CD14-positive monocyte (primary cell): ENCODE data around the gene PLSCR4. TPM values are rescaled to one million over a fixed set of nuclear protein-coding genes. Genes with fewer than 3 reads are reported as not detected.

Experiments
- DNase-seq, 3 donors: peaks; one replicate each; pipeline ENCODE4 v3.0.0-alpha.2; 2011 to 2022
- H2AFZ ChIP-seq: 2 replicates; pipeline ENCODE4 v1.6.0; 2012; ENCODE audit warnings: mild to moderate bottlenecking, low read depth, low read length, inconsistent platforms; ENCODE audit not compliant: insufficient read depth, poor library complexity, severe bottlenecking
- H3K27ac ChIP-seq, 2 donors: 1 replicate in 1 of 2; 2 replicates in 1 of 2; pipeline ENCODE4 v1.5.1; 2012 to 2013; ENCODE audit warnings: low read length in 2 of 2, control low read depth in 1 of 2, inconsistent platforms in 1 of 2, low read depth in 1 of 2, mild to moderate bottlenecking in 1 of 2
- H3K27me3 ChIP-seq, 2 donors: one replicate each; pipeline versions ENCODE4 v1.6.0 to v1.6.1; 2011 to 2013; ENCODE audit warnings: low read length in 2 of 2; ENCODE audit not compliant: control insufficient read depth in 2 of 2, insufficient read depth in 2 of 2
- H3K36me3 ChIP-seq, 2 donors: replicated peaks in 1 of 2; 1 replicate in 1 of 2; 2 replicates in 1 of 2; pipeline versions ENCODE4 v1.5.1 to v1.6.1; 2012 to 2013; ENCODE audit warnings: low read length in 2 of 2, control low read depth in 1 of 2, inconsistent platforms in 1 of 2, mild to moderate bottlenecking in 1 of 2; ENCODE audit not compliant: insufficient read depth in 2 of 2, control insufficient read depth in 1 of 2
- H3K4me1 ChIP-seq, 2 donors: 1 replicate in 1 of 2; 2 replicates in 1 of 2; pipeline versions ENCODE4 v1.5.1 to v1.6.1; 2012 to 2013; ENCODE audit warnings: low read length in 2 of 2, control low read depth in 1 of 2, inconsistent platforms in 1 of 2, mild to moderate bottlenecking in 1 of 2, moderate library complexity in 1 of 2; ENCODE audit not compliant: insufficient read depth in 2 of 2, control insufficient read depth in 1 of 2
- H3K4me2 ChIP-seq: replicated peaks from 2 replicates; pipeline ENCODE3; 2012; ENCODE audit warnings: low read length, moderate library complexity, mild to moderate bottlenecking; ENCODE audit not compliant: poor library complexity, severe bottlenecking; ENCODE audit errors: extremely low read depth
- H3K4me3 ChIP-seq, 3 experiments: fragments of 200-600 bp in 1 of 3; sonication (generic) in 1 of 3; replicated peaks in 1 of 3; 1 replicate in 2 of 3; 2 replicates in 1 of 3; pipeline ENCODE4 v1.5.1; 2011 to 2013; ENCODE audit warnings: low read length in 3 of 3, mild to moderate bottlenecking in 3 of 3, control low read depth in 2 of 3, low read depth in 2 of 3, inconsistent platforms in 1 of 3, moderate library complexity in 1 of 3
- H3K79me2 ChIP-seq: 2 replicates; pipeline ENCODE4 v1.6.0; 2012; ENCODE audit warnings: mild to moderate bottlenecking, control low read depth, inconsistent platforms, low read length, moderate library complexity; ENCODE audit not compliant: insufficient read depth
- H3K9ac ChIP-seq: 2 replicates; pipeline ENCODE4 v1.6.0; 2017; ENCODE audit warnings: low read length, mild to moderate bottlenecking; ENCODE audit not compliant: insufficient read depth, poor library complexity, severe bottlenecking
- H3K9me3 ChIP-seq, 2 donors: replicated peaks in 1 of 2; 1 replicate in 1 of 2; 2 replicates in 1 of 2; pipeline versions ENCODE4 v1.5.1 to v1.6.1; 2012 to 2013; ENCODE audit warnings: low read length in 2 of 2, control low read depth in 1 of 2; ENCODE audit not compliant: control insufficient read depth in 1 of 2, insufficient read depth in 1 of 2
- H4K20me1 ChIP-seq: 2 replicates; pipeline ENCODE4 v1.6.0; 2012; ENCODE audit warnings: mild to moderate bottlenecking, low read length, control low read depth, moderate library complexity; ENCODE audit not compliant: insufficient read depth
- H3K27ac Mint-ChIP-seq, 7 donors: one replicate each; pipeline ENCODE4 v1.8.0; 2020; ENCODE audit warnings: mild to moderate bottlenecking in 7 of 7, mixed read lengths in 7 of 7, moderate library complexity in 6 of 7, inconsistent platforms in 2 of 7
- H3K27me3 Mint-ChIP-seq, 3 donors: one replicate each; pipeline ENCODE4 v1.8.0; 2021 to 2022; ENCODE audit warnings: low read depth in 3 of 3, mild to moderate bottlenecking in 3 of 3, mixed read lengths in 3 of 3, moderate library complexity in 3 of 3, inconsistent platforms in 1 of 3
- H3K36me3 Mint-ChIP-seq, 2 donors: one replicate each; pipeline ENCODE4 v1.8.0; 2020; ENCODE audit warnings: mixed read lengths in 2 of 2, inconsistent platforms in 1 of 2, mild to moderate bottlenecking in 1 of 2
- H3K4me1 Mint-ChIP-seq: one replicate; pipeline ENCODE4 v1.8.0; 2020; ENCODE audit warnings: mild to moderate bottlenecking, mixed read lengths
- H3K4me3 Mint-ChIP-seq, 2 donors: one replicate each; pipeline ENCODE4 v1.8.0; 2020; ENCODE audit warnings: mild to moderate bottlenecking in 2 of 2, mixed read lengths in 2 of 2, moderate library complexity in 1 of 2
- H3K9me3 Mint-ChIP-seq, 7 donors: one replicate each; pipeline ENCODE4 v1.8.0; 2020 to 2022; ENCODE audit warnings: mixed read lengths in 7 of 7, mild to moderate bottlenecking in 6 of 7, moderate library complexity in 6 of 7, inconsistent platforms in 2 of 7
- CTCF ChIP-seq: fragments of 200-600 bp; IDR thresholded peaks from one replicate; pipeline ENCODE4 v1.8.0; 2022; ENCODE audit warnings: antibody characterized with exemption, mild to moderate bottlenecking
- WGBS: methylation state at CpG from one replicate; pipeline ENCODE4 v1.1.5; 2013; ENCODE audit warnings: missing lambda C conversion rate; ENCODE audit not compliant: insufficient coverage; 5-methylcytosine and 5-hydroxymethylcytosine counted together
- intact Hi-C, 2 donors: fragments of 100-400 bp; cut with micrococcal nuclease; formaldehyde crosslinking; loops; one replicate each; pipeline versions ENCODE4 v1.15.0 to v1.15.1; 2023
- polyA plus RNA-seq, 3 donors: library from polyadenylated mRNA; depleted of rRNA in 1 of 3; unstranded in 2 of 3; stranded (reverse) in 1 of 3; fragments of 300-500 nt in 2 of 3; fragments of >200 nt in 1 of 3; fragmentation: Illumina TruSeq in 2 of 3; gene quantifications; 1 replicate in 2 of 3; 2 replicates in 1 of 3; pipeline ENCODE4 v1.2.3, GENCODE V29; 2012 to 2021

PLSCR4 gene
- polyA plus RNA-seq, 3 donors = 0.05 TPM; not detected in 2

GRCh38 chr3:146160964-146161662 lies 89.8 kb downstream of the PLSCR4 start, which contains the start of gene PLOD2:
PLOD2 (minus strand) TSS chr3:146161184; CDS start chr3:146160989, 195 bp downstream.
- H3K36me3 Mint-ChIP-seq = peaks cover 0 to 4% of the 10 kb centered on the region in 2 donors
- Histone ChIP-seq H3K4me3 (peak within 1 kb of the TSS; percentile 34 to 77 (median 47)), H3K9ac (peak within 1 kb of the TSS; percentile 40), H3K79me2 (no peaks in the 10 kb centered on the region), H2AFZ (peak within 1 kb of the TSS; percentile 77), H3K4me1 (peaks cover 15 to 18% of the 10 kb centered on the region in 2 donors), H3K9me3 (no peaks in the 10 kb centered on the region), H3K4me2 (peak within 1 kb of the TSS; percentile 87), H3K27me3 (peaks cover 42 to 57% of the 10 kb centered on the region in 2 donors), H4K20me1 (no peaks in the 10 kb centered on the region), H3K36me3 (no peaks in the 10 kb centered on the region), H3K27ac (no peak within 1 kb of the TSS)
- TF ChIP-seq CTCF = no peak
- WGBS = under 1% methylated on average over 72 of the region's 74 CpGs
- intact Hi-C loops = no loop called here
- peaks cover 50 to 63% (median 56%) of the 10 kb centered on the region in 3 donors for H3K27me3 Mint-ChIP-seq
- H3K9me3 Mint-ChIP-seq = peaks cover 0 to 13% (median 3%) of the 10 kb centered on the region in 7 donors
- DNase-seq = no peak
- H3K4me1 Mint-ChIP-seq = peaks cover 20% of the 10 kb centered on the region
- H3K27ac Mint-ChIP-seq = peak within 1 kb of the TSS in 1 of 7 donors; percentile 66
- H3K4me3 Mint-ChIP-seq = peak within 1 kb of the TSS; percentile 79 to 92

GRCh38 chr3:146160321-146160963 lies 90.5 kb downstream of the PLSCR4 start:
- H3K36me3 ChIP-seq = no peaks in the 10 kb centered on the region
- H3K27ac Mint-ChIP-seq = peak overlapping the region in 1 of 7 donors; percentile 66
- H4K20me1 ChIP-seq = no peaks in the 10 kb centered on the region
- H3K9me3 ChIP-seq = no peaks in the 10 kb centered on the region
- H3K27me3 ChIP-seq = peaks cover 42 to 57% of the 10 kb centered on the region in 2 donors
- peak overlapping the region; percentile 71 to 84 for H3K4me3 Mint-ChIP-seq
- DNase-seq = no peak
- H3K4me1 ChIP-seq = peaks cover 15 to 18% of the 10 kb centered on the region in 2 donors
- peak overlapping the region; percentile 31 to 77 (median 34) for H3K4me3 ChIP-seq
- H2AFZ ChIP-seq = peak overlapping the region; percentile 77
- no peak overlapping the region for H3K27ac ChIP-seq
- H3K4me1 Mint-ChIP-seq = peaks cover 20% of the 10 kb centered on the region
- H3K9ac ChIP-seq = peak overlapping the region; percentile 40
- intact Hi-C loops = no loop called here
- peaks cover 0 to 4% of the 10 kb centered on the region in 2 donors for H3K36me3 Mint-ChIP-seq
- H3K4me2 ChIP-seq = peak overlapping the region; percentile 87
- no peak for TF ChIP-seq CTCF
- peaks cover 0 to 13% (median 3%) of the 10 kb centered on the region in 7 donors for H3K9me3 Mint-ChIP-seq
- WGBS = under 1% methylated on average over 27 of the region's 35 CpGs
- peaks cover 50 to 63% (median 55%) of the 10 kb centered on the region in 3 donors for H3K27me3 Mint-ChIP-seq
- H3K79me2 ChIP-seq = no peaks in the 10 kb centered on the region
